Adipocyte (in vitro differentiated cells): ENCODE data around the gene TSKU.
A peak's percentile ranks its signal among the peaks of the same experiment; 100 is the strongest.

Experiments
- DNase-seq: peaks from one replicate; pipeline ENCODE4 v3.0.0-alpha.2; 2015; ENCODE audit warnings: low read depth
- H3K27me3 ChIP-seq: replicated peaks from 2 replicates; pipeline ENCODE4 v1.7.0; 2013; ENCODE audit warnings: mild to moderate bottlenecking, low read length, moderate library complexity; ENCODE audit not compliant: control insufficient read depth, insufficient read depth
- H3K36me3 ChIP-seq: 2 replicates; pipeline ENCODE4 v1.7.0; 2013; ENCODE audit warnings: low read length, mild to moderate bottlenecking, moderate library complexity; ENCODE audit not compliant: control insufficient read depth, insufficient read depth, severe bottlenecking
- H3K4me1 ChIP-seq: 2 replicates; pipeline ENCODE4 v1.7.0; 2013; ENCODE audit warnings: mild to moderate bottlenecking, low read length, moderate library complexity; ENCODE audit not compliant: control insufficient read depth, insufficient read depth
- H3K4me3 ChIP-seq: 2 replicates; pipeline ENCODE4 v1.7.0; 2013; ENCODE audit warnings: mild to moderate bottlenecking, low read length, moderate library complexity
- H3K9ac ChIP-seq: 2 replicates; pipeline ENCODE4 v1.7.0; 2013; ENCODE audit warnings: mild to moderate bottlenecking, low read length, moderate library complexity
- H3K9me3 ChIP-seq: 2 replicates; pipeline ENCODE4 v1.7.0; 2013; ENCODE audit warnings: mild to moderate bottlenecking, low read length, moderate library complexity; ENCODE audit not compliant: control insufficient read depth

TSKU gene

GRCh38 chr11:76753950-76754349 lies 29.2 kb upstream of the TSKU start:
- Histone ChIP-seq H3K27me3 (no peaks in the 10 kb centered on the region), H3K4me1 (peaks cover 15% of the 10 kb centered on the region), H3K36me3 (no peaks in the 10 kb centered on the region), H3K4me3 (no peak overlapping the region), H3K9me3 (no peaks in the 10 kb centered on the region), H3K9ac (no peak overlapping the region)
- no peak for DNase-seq

DNA sequence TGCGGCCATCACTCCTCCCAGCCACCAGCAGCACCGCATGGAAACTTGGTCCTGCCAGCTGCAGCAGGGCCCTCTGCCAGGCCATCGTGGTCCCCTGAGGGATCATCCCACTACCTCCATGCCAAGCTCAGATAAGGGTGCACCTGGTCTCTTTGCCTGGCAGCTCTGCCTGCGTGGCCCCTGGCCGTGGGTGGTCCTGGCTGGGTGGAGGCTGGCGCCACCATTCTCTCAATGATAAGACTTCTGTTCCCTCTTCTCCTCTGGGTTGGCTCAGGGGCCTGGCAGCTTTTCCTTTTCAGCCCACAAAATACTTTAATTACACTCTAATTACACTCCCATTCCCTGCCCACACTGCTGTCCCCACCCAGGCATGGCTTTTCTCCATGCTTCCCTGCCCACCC lies 26.8 kb upstream of the TSKU start:
- H3K36me3 ChIP-seq: no peaks in the 10 kb centered on the region

DNA sequence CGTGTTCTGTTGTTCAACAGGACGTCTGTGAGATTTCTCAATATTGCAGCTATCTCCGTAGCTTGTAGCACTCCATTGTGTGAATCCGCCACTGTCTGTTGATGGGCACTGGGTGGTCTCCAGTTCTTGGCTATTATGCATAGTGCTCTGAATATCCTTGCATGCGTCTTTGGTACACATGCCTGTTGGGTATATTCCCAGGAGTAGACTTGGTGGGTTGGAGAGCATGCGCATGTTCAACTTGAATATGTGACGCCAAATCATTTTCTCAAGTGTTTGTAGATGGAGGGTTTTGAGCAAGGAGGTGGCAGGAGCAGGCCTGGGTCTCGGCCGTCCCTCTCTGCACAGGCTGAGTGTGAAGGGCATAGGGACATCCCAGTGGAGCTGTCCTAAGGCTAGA lies 24.8 kb upstream of the TSKU start:
- Histone ChIP-seq H3K36me3 (no peaks in the 10 kb centered on the region), H3K4me3 (no peak overlapping the region)
- DNase-seq: no peak

More for the DNA sequence above, 26.8 kb upstream of the TSKU start:
- DNase-seq: no peak
- H3K9me3 ChIP-seq: no peaks in the 10 kb centered on the region
- H3K4me1 ChIP-seq: peaks cover 15% of the 10 kb centered on the region
- peaks cover 3% of the 10 kb centered on the region for H3K27me3 ChIP-seq
- H3K9ac ChIP-seq: no peak overlapping the region
- H3K4me3 ChIP-seq: no peak overlapping the region

GRCh38 chr11:76759092-76759491 lies 24.1 kb upstream of the TSKU start:
- Histone ChIP-seq H3K27me3 (peaks cover 3% of the 10 kb centered on the region), H3K4me3 (no peak overlapping the region), H3K4me1 (peaks cover 10% of the 10 kb centered on the region), H3K36me3 (no peaks in the 10 kb centered on the region), H3K9ac (no peak overlapping the region), H3K9me3 (no peaks in the 10 kb centered on the region)
- no peak for DNase-seq

More for the DNA sequence above, 24.8 kb upstream of the TSKU start:
- peaks cover 5% of the 10 kb centered on the region for H3K4me1 ChIP-seq
- H3K9me3 ChIP-seq: no peaks in the 10 kb centered on the region
- H3K9ac ChIP-seq: no peak overlapping the region
- H3K27me3 ChIP-seq: peaks cover 3% of the 10 kb centered on the region

DNA sequence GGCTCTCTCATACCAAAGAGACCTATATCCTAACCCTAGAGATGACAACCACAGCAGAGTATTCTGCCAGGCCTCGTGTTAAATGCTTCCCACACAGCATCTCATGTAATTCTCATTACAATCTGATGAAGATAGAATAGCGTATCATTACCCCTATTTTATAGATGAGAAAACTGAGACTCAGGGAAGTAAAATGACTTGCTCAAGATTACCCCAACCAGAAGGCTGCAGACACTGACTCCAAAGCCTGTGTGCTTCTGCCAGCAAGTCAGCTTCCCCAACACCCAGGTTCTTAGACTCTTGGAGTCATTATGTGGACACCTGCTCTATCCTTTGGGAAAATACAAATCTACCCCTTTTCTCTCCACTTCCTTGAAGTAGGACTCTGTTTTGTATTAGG lies 23.6 kb upstream of the TSKU start:
- DNase-seq: no peak
- H3K27me3 ChIP-seq: peaks cover 3% of the 10 kb centered on the region
- no peak overlapping the region for H3K4me3 ChIP-seq
- H3K36me3 ChIP-seq: no peaks in the 10 kb centered on the region
- no peaks in the 10 kb centered on the region for H3K9me3 ChIP-seq
- no peak overlapping the region for H3K9ac ChIP-seq
- H3K4me1 ChIP-seq: peaks cover 11% of the 10 kb centered on the region

DNA sequence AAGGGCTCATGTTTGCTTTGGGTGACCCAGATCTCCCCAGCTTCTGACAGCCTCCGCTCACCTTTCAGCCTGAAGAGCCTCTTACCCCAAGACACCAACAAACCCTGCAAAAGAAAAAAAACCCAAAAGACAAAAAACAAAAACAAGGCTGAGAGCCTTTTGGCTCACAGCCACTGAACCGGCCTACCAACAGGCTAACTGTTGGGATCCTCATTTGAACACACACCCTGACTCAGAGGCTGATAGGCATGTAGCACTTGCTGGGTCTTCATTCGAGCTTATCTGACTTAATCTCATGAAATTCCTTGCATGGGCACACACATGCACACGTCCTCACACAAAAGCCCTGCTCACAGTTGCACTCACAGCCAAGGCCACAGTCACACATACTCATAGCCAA lies 22.9 kb upstream of the TSKU start:
- H3K36me3 ChIP-seq: no peaks in the 10 kb centered on the region
- no peak overlapping the region for H3K4me3 ChIP-seq
- peaks cover 3% of the 10 kb centered on the region for H3K27me3 ChIP-seq
- no peak for DNase-seq
- no peaks in the 10 kb centered on the region for H3K9me3 ChIP-seq
- no peak overlapping the region for H3K9ac ChIP-seq
- H3K4me1 ChIP-seq: peaks cover 11% of the 10 kb centered on the region

- H3K4me1 ChIP-seq: peaks cover 17% of the 10 kb centered on the region
- H3K9me3 ChIP-seq: no peaks in the 10 kb centered on the region
- no peak overlapping the region for H3K4me3 ChIP-seq
- peaks cover 3% of the 10 kb centered on the region for H3K27me3 ChIP-seq
- H3K36me3 ChIP-seq: no peaks in the 10 kb centered on the region
- DNase-seq: no peak
- H3K9ac ChIP-seq: no peak overlapping the region
These were observed 21.3 kb upstream of the TSKU start for GRCh38 chr11:76761718-76762355.

DNA sequence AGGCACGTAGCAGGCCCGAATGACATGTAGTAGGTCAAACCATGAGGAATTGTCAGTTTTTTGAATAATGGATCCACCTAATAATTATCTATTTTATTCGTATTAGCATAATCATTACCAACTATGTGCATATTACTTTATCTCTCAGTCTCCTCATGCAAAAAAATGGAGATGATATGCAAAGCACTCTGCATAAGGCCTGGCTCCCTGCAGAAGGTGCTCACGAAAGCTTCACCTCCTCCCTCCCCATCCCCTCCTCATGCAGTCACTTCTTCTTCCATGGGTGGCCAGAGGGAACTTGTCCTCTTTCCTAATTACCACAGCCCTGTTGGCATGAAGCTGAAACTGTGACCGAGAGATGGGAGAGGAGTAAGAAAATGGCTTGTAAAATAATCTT lies 20.8 kb upstream of the TSKU start:
- no peaks in the 10 kb centered on the region for H3K9me3 ChIP-seq
- DNase-seq: no peak
- peaks cover 17% of the 10 kb centered on the region for H3K4me1 ChIP-seq
- H3K4me3 ChIP-seq: no peak overlapping the region
- H3K9ac ChIP-seq: no peak overlapping the region
- H3K36me3 ChIP-seq: no peaks in the 10 kb centered on the region
- H3K27me3 ChIP-seq: peaks cover 3% of the 10 kb centered on the region

GRCh38 chr11:76762867-76763572 lies 20.1 kb upstream of the TSKU start:
- H3K4me1 ChIP-seq: peaks cover 21% of the 10 kb centered on the region
- no peak for DNase-seq
- no peak overlapping the region for H3K9ac ChIP-seq
- H3K4me3 ChIP-seq: no peak overlapping the region
- H3K27me3 ChIP-seq: peaks cover 3% of the 10 kb centered on the region
- no peaks in the 10 kb centered on the region for H3K36me3 ChIP-seq
- no peaks in the 10 kb centered on the region for H3K9me3 ChIP-seq

GRCh38 chr11:76763573-76764346 lies 19.4 kb upstream of the TSKU start:
- Histone ChIP-seq H3K9me3 (no peaks in the 10 kb centered on the region), H3K4me1 (peaks cover 27% of the 10 kb centered on the region), H3K9ac (no peak overlapping the region), H3K27me3 (peaks cover 3% of the 10 kb centered on the region), H3K36me3 (no peaks in the 10 kb centered on the region), H3K4me3 (no peak overlapping the region)
- peak; percentile 79 for DNase-seq

- no peak for DNase-seq
- H3K9me3 ChIP-seq: no peaks in the 10 kb centered on the region
- no peak overlapping the region for H3K4me3 ChIP-seq
- H3K9ac ChIP-seq: no peak overlapping the region
- H3K27me3 ChIP-seq: peaks cover 3% of the 10 kb centered on the region
- peaks cover 39% of the 10 kb centered on the region for H3K4me1 ChIP-seq
- H3K36me3 ChIP-seq: no peaks in the 10 kb centered on the region
These were observed 18.1 kb upstream of the TSKU start for GRCh38 chr11:76764941-76765665.
